Immature natural killer cell (primary cell): ENCODE results near the gene PDLIM5. TPM values are rescaled to one million over a fixed set of nuclear protein-coding genes. Genes with fewer than 3 reads are reported as not detected.

ENCODE experiments used
- DNase-seq, 3 donors: peaks; one replicate each; pipeline ENCODE4 v3.0.0; 2022; ENCODE audit warnings: mixed read lengths in 1 of 3
- H3K27ac Mint-ChIP-seq, 6 donors: one replicate each; pipeline ENCODE4 v1.8.0; 2020; ENCODE audit warnings: mixed read lengths in 6 of 6, mild to moderate bottlenecking in 5 of 6, inconsistent platforms in 4 of 6, moderate library complexity in 3 of 6
- H3K27me3 Mint-ChIP-seq, 3 donors: one replicate each; pipeline ENCODE4 v1.8.0; 2020 to 2021; ENCODE audit warnings: low read depth in 3 of 3, mild to moderate bottlenecking in 3 of 3, mixed read lengths in 3 of 3, moderate library complexity in 3 of 3, inconsistent platforms in 1 of 3
- H3K36me3 Mint-ChIP-seq, 3 donors: one replicate each; pipeline ENCODE4 v1.8.0; 2020; ENCODE audit warnings: mixed read lengths in 3 of 3, inconsistent platforms in 2 of 3, mild to moderate bottlenecking in 2 of 3
- H3K4me1 Mint-ChIP-seq, 2 donors: one replicate each; pipeline ENCODE4 v1.8.0; 2020; ENCODE audit warnings: inconsistent platforms in 2 of 2, mild to moderate bottlenecking in 2 of 2, mixed read lengths in 2 of 2, moderate library complexity in 1 of 2
- H3K4me3 Mint-ChIP-seq, 5 donors: one replicate each; pipeline ENCODE4 v1.8.0; 2020; ENCODE audit warnings: mild to moderate bottlenecking in 5 of 5, mixed read lengths in 5 of 5, inconsistent platforms in 3 of 5, moderate library complexity in 3 of 5
- H3K9me3 Mint-ChIP-seq, 6 donors: one replicate each; pipeline ENCODE4 v1.8.0; 2020; ENCODE audit warnings: mild to moderate bottlenecking in 6 of 6, mixed read lengths in 6 of 6, inconsistent platforms in 4 of 6, moderate library complexity in 3 of 6
- polyA plus RNA-seq, 3 donors: library from polyadenylated mRNA; unstranded; fragments of 300-500 nt; fragmentation: Illumina TruSeq; gene quantifications; one replicate each; pipeline ENCODE4 v1.2.3, GENCODE V29; 2021

Gene PDLIM5
- polyA plus RNA-seq, 3 donors from 2014 or later, result 38.7 to 57.1 (median 55.8) TPM

DNA sequence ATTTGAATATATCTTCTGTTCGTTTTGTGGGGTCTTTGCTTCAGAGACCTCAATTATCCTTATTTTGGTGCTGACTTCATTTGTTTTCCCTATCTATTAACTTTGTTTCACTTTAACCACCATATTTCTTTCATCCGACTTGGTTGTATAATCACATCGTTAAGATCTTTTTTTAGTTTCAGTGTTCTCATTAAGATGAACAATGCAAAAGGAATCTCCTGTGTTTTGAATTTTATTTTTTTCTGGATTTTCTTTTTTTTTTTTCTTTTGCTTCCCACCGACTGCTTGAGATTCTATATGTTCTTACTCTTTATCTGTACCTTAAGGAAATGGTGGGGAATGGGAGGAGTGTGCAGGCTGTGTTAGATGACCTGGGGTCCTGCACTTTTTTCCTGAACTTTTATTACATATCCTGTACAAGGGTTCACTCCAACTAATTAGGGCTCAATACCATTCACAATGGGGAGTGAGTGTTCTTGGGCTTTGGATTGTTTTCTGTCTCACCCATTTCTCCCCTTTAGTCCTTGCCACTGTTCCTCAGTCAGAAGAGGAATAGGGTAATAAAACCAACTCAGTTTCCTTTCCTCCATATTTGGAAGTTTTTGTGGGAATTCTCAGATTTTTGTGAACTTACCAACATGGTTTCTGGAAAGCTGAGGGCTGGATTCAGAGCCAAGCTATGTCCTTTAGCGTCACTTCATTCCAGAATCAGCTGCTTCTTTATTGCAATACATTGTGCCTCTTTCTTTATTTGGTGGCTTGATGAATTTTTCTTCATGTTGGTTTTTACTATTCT lies 262.8 kb downstream of the PDLIM5 start:
- no peak for DNase-seq
- peaks cover 0 to 3% (median 0%) of the 10 kb centered on the region in 3 donors for H3K27me3 Mint-ChIP-seq
- H3K4me3 Mint-ChIP-seq, result no peak overlapping the region
- no peak overlapping the region for H3K27ac Mint-ChIP-seq
- no peaks in the 10 kb centered on the region for H3K9me3 Mint-ChIP-seq
- no peaks in the 10 kb centered on the region for H3K4me1 Mint-ChIP-seq
- H3K36me3 Mint-ChIP-seq, result no peaks in the 10 kb centered on the region

DNA sequence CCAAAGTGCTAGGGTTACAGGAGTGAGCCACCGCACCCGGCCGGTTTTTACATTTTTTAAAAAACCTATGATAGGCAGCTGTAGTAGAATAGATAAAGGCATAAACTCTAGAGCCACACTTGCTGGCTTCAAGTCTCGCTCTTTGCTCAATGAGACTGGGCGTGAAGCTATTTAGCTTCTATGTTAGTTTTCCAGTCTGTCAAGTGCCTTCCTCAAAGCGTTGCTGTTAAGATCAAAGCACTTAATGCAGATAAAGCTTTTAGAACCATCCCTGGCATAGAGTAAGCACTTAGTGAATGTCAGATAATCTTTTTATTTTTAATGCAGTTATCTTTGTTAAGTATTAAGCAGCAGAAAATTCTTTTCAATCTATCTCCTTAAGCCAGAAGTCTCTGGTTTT lies 264.0 kb downstream of the PDLIM5 start:
- H3K27me3 Mint-ChIP-seq, result peaks cover 0 to 3% (median 0%) of the 10 kb centered on the region in 3 donors
- DNase-seq, result no peak
- no peaks in the 10 kb centered on the region for H3K4me1 Mint-ChIP-seq
- no peak overlapping the region for H3K4me3 Mint-ChIP-seq
- no peaks in the 10 kb centered on the region for H3K9me3 Mint-ChIP-seq
- H3K36me3 Mint-ChIP-seq, result no peaks in the 10 kb centered on the region
- H3K27ac Mint-ChIP-seq, result no peak overlapping the region

Other genes starting within 250 kb of the PDLIM5 start
- 10 to 100 TPM; 10.3 to 13.6 (median 10.5) TPM for gene SMARCAD1, start 244.1 kb upstream of the PDLIM5 start, polyA plus RNA-seq
- under 1 TPM in 1 of 3 donors, not detected in 2; 0.22 TPM for gene HPGDS, start 109.1 kb upstream of the PDLIM5 start, polyA plus RNA-seq